Measurements from ENCODE around the gene KRT27. TPM values are rescaled to one million over a fixed set of nuclear protein-coding genes. Genes with fewer than 3 reads are reported as not detected.

KRT27 gene
- total and polyA plus RNA-seq, 10 of the 15 experiments (the other 5 are each of a cell fraction or from before 2014, with no cell fraction given) = not detected

DNA sequence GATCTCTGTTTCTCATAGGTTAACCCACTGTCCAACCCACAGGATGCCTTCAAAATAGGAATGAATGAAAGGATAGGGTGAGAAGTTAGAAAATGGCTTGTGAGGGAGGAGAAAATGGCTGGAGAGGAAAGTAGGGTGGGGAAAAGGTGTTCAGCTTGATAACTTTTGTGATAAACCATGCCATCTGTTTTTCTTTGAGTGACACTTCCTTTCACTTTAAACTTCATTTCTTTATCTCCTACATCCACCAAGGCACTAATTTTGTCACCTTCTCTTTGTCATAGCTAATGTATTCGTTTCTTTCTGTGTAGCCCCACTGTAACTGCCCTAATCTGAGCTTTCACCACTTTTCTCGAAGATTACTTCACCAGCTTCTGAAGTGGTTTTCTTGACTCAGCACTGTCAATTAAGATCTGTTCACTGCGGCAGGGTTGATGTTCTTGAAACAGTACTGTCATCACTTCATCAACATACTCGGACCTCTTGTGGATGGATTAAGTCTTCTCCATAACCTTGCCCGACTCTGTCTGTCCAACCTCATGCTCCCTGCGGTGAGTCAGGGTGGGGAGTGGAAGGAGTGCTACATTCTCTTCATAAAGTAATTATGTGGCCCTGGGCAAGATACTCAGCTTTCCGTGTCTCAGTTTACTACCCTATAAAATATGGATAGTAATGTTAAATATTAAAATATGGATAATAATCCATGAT, 45.5 kb upstream of the KRT27 start (continued):
- TF ChIP-seq RELB (IDR thresholded peaks at IDR 0.05; ENCODE audit: low read depth) (no peak), SIN3A (IDR thresholded peaks at IDR 0.05; ENCODE audit: low read depth, low read length) (no peak), NFIC (IDR thresholded peaks at IDR 0.05; ENCODE audit: low read depth, low read length) (no peak)
- TF ChIP-seq, protein P1, sequence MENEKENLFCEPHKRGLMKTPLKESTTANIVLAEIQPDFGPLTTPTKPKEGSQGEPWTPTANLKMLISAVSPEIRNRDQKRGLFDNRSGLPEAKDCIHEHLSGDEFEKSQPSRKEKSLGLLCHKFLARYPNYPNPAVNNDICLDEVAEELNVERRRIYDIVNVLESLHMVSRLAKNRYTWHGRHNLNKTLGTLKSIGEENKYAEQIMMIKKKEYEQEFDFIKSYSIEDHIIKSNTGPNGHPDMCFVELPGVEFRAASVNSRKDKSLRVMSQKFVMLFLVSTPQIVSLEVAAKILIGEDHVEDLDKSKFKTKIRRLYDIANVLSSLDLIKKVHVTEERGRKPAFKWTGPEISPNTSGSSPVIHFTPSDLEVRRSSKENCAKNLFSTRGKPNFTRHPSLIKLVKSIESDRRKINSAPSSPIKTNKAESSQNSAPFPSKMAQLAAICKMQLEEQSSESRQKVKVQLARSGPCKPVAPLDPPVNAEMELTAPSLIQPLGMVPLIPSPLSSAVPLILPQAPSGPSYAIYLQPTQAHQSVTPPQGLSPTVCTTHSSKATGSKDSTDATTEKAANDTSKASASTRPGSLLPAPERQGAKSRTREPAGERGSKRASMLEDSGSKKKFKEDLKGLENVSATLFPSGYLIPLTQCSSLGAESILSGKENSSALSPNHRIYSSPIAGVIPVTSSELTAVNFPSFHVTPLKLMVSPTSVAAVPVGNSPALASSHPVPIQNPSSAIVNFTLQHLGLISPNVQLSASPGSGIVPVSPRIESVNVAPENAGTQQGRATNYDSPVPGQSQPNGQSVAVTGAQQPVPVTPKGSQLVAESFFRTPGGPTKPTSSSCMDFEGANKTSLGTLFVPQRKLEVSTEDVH (IDR thresholded peaks at IDR 0.05; ENCODE audit: low read depth, partially characterized antibody) = no peak

DNA sequence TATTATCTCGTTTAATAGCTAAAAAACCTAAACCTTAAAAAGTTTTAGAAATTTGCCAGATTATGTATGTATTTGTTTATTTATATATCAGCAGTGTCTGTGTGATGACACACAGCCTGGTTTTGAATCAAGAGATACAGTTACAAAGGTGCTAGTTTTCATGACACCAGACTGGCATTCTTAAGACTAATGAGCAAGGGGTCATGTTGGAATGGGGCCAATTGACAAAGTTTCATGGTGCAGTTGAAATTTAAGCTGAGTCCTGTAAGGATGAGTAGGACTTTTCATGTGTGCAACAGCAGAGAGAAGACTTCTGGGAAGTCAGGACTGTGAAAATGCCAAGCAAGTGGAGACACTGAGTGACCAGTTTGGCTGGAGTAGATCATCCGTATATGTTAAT, 43.2 kb upstream of the KRT27 start:
- RAD21 ChIA-PET (ENCODE audit: unreplicated experiment) = no interaction called here
- Histone ChIP-seq H3K36me3 (ENCODE audit: control insufficient read depth in 2 of 2, insufficient read depth in 2 of 2, low read length in 1 of 2) (no peaks in the 10 kb centered on the region), H2AFZ (ENCODE audit: control insufficient read depth, low read depth, low read length) (no peak overlapping the region), H3K4me3 (no peak overlapping the region), H4K20me1 (ENCODE audit: control insufficient read depth, insufficient read depth) (no peaks in the 10 kb centered on the region), H3K79me2 (ENCODE audit: control insufficient read depth, insufficient read depth, low read length) (no peaks in the 10 kb centered on the region), H3K27me3 (replicated peaks in 1 of 2; ENCODE audit: control insufficient read depth in 2 of 2, insufficient read depth in 2 of 2, low read length in 1 of 2) (no peaks in the 10 kb centered on the region), H3K4me1 (ENCODE audit: control insufficient read depth, insufficient read depth, low read length) (peaks cover 4% of the 10 kb centered on the region; the same call in 1 of the 2 replicates), H3K9me3 (replicated peaks; ENCODE audit: control insufficient read depth, insufficient read depth, low read length) (no peaks in the 10 kb centered on the region), H3K27ac (ENCODE audit: control insufficient read depth, insufficient read depth) (no peak overlapping the region), H3K9ac (ENCODE audit: control insufficient read depth, insufficient read depth, low read length) (no peak overlapping the region), H3K4me2 (ENCODE audit: control insufficient read depth, insufficient read depth) (no peak overlapping the region)
- TF ChIP-seq, protein P1 (IDR thresholded peaks at IDR 0.05; ENCODE audit: low read depth, partially characterized antibody) = no peak
- TF ChIP-seq JUNB (IDR thresholded peaks at IDR 0.05) = no peak
- no peak for TF ChIP-seq SRF (IDR thresholded peaks at IDR 0.05; ENCODE audit: low read depth in 2 of 2, low read length in 2 of 2)
- TF ChIP-seq CEBPZ (IDR thresholded peaks at IDR 0.05; ENCODE audit: low read depth, low read length) = no peak
- TF ChIP-seq SREBF2 (IDR thresholded peaks at IDR 0.05; ENCODE audit: low read length) = no peak
- no peak for TF ChIP-seq IKZF2 (IDR thresholded peaks at IDR 0.05)
- no peak for TF ChIP-seq NBN (IDR thresholded peaks at IDR 0.05)
- TF ChIP-seq HDAC6 (IDR thresholded peaks at IDR 0.05; ENCODE audit: unreplicated experiment) = no peak
- no peak for TF ChIP-seq ZNF24 (IDR thresholded peaks at IDR 0.05)
- CTCF ChIA-PET = interaction anchor here (2.0 kb wide), 1 partner anchor 823 kb away, joined by 8 read pairs; no protein-coding TSS in a partner anchor
- no peak for ATAC-seq
- POLR2A ChIA-PET = no interaction called here
- in situ Hi-C loops (cut with MboI) (no loop called here), intact Hi-C loops (cut with micrococcal nuclease; ENCODE audit: unreplicated experiment) (no loop called here)
- no peak for FAIRE-seq
- SMC1A ChIA-PET (ENCODE audit: uncharacterized antibody, unreplicated experiment) = no interaction called here
- DNase-seq (ENCODE audit: low read depth, low spot score) = no peak
- BruUV-seq (replicated peaks) = no TSS peak
- 96% methylated on average over 2 of the region's 2 CpGs for WGBS (ENCODE audit: insufficient coverage, insufficient replicate concordance, low lambda C conversion rate, missing lambda C conversion rate)

All from GM12878 (cell line).